HL-60 (cell line): ENCODE measurements around the gene KCNG2.
"Not testable (repeated sequence)": the region's sequence is repeated elsewhere in the genome, so short reads cannot be mapped to it uniquely, and the experiment has no call there.

Experiments used
- DNase-seq, 2 experiments: peaks; one replicate each; pipeline ENCODE4 v3.0.0-alpha.2; 2010 to 2020; ENCODE audit warnings: low read depth in 1 of 2, low spot score in 1 of 2
- H3K27ac ChIP-seq: fragments of 250-450 bp; sonication (Bioruptor Pico); replicated peaks from 2 replicates; pipeline ENCODE4 v1.5.1; 2020; ENCODE audit warnings: mild to moderate bottlenecking, moderate library complexity
- H3K27me3 ChIP-seq: fragments of 250-450 bp; sonication (Bioruptor Pico); 2 replicates; pipeline ENCODE4 v1.5.1; 2021; ENCODE audit warnings: mild to moderate bottlenecking, moderate library complexity; ENCODE audit not compliant: insufficient read depth, poor library complexity, severe bottlenecking
- H3K4me3 ChIP-seq: replicated peaks from 2 replicates; pipeline ENCODE4 v1.5.1; 2011; ENCODE audit warnings: mild to moderate bottlenecking, control low read depth, low read length; ENCODE audit not compliant: insufficient read depth
- CTCF ChIP-seq: IDR thresholded peaks from one replicate; pipeline ENCODE4 v1.5.1; 2011; ENCODE audit warnings: low read length, control low read depth, inconsistent platforms; ENCODE audit not compliant: insufficient read depth
- GABPA ChIP-seq: IDR thresholded peaks from 2 replicates; pipeline ENCODE4 v1.6.1; 2012; ENCODE audit warnings: low read depth
- POLR2AphosphoS5 ChIP-seq: IDR thresholded peaks from 2 replicates; pipeline ENCODE4 v1.6.1; 2012; ENCODE audit warnings: low read depth
- REST ChIP-seq: IDR thresholded peaks from 2 replicates; pipeline ENCODE4 v1.6.1; 2012; ENCODE audit warnings: low read depth; ENCODE audit not compliant: insufficient replicate concordance
- SPI1 ChIP-seq: IDR thresholded peaks from 2 replicates; pipeline ENCODE4 v1.6.1; 2012; ENCODE audit warnings: low read depth, mild to moderate bottlenecking, borderline replicate concordance

KCNG2 gene

DNA sequence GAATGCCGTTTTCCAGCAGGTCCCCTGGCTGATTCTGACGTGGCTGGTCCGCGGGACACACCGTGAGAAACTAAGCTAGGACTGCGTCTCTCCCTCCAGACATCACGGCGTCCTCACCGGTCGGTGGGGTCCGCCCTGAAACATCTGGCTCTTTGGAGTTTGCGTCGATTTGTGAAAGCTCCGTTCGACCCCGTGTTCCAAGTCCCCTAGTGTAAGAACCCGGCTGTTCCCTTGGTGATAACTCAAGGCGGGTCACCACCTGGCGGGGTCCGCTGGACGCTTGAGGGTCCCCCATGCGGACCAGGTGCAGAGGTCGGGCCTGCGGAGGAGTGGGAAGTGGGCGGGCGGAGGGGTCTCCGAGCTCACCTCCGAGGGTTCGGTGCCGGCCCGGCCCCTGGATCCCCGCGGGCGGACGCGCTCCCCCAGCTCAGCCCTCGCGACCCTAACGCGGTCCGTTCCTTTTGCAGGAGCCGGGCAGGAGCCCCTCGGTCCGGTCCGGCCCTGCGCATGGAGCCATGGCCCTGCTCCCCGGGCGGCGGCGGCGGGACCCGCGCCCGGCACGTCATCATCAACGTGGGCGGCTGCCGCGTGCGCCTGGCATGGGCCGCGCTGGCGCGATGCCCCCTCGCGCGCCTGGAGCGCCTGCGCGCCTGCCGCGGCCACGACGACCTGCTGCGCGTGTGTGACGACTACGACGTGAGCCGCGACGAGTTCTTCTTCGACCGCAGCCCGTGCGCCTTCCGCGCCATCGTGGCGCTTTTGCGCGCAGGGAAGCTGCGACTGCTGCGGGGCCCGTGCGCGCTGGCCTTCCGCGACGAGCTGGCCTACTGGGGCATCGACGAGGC is 65.6 kb downstream of the KCNG2 start:
- H3K4me3 ChIP-seq: no peak overlapping the region
- H3K27me3 ChIP-seq: no peaks in the 10 kb centered on the region
- DNase-seq: no peak
- TF ChIP-seq POLR2AphosphoS5 (no peak), SPI1 (no peak), GABPA (no peak), REST (no peak), CTCF (no peak)
- no peak overlapping the region for H3K27ac ChIP-seq

DNA sequence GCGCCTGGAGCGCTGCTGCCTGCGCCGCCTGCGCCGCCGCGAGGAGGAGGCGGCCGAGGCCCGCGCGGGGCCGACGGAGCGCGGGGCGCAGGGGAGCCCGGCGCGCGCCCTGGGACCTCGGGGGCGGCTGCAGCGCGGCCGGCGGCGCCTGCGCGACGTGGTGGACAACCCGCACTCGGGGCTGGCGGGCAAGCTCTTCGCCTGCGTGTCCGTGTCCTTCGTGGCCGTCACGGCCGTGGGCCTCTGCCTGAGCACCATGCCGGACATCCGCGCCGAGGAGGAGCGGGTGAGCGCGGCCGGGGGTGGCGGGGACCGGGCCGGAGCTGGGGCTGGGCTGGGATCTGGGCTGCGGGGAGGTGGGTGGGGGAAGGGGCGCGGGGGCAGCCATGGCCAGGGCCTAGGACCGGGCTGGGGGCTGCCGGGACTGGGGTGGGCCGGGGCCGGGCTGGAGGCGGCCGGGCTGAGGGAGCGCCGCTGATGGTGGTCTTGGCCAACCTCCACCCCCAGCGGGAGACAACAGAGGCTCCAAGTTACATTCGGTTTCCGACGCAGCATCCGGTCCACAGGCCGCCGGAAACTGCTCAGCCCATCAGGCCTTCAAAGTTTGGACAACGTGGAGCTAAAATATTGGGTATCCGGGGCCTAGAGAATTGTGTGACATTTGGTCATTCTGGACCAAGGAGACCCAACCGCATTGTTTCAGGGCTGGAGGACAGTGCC is 66.4 kb downstream of the KCNG2 start:
- Histone ChIP-seq H3K27me3 (no peaks in the 10 kb centered on the region), H3K27ac (no peak overlapping the region), H3K4me3 (no peak overlapping the region)
- TF ChIP-seq POLR2AphosphoS5 (no peak), CTCF (no peak), SPI1 (no peak), REST (no peak), GABPA (no peak)
- DNase-seq: no peak

DNA sequence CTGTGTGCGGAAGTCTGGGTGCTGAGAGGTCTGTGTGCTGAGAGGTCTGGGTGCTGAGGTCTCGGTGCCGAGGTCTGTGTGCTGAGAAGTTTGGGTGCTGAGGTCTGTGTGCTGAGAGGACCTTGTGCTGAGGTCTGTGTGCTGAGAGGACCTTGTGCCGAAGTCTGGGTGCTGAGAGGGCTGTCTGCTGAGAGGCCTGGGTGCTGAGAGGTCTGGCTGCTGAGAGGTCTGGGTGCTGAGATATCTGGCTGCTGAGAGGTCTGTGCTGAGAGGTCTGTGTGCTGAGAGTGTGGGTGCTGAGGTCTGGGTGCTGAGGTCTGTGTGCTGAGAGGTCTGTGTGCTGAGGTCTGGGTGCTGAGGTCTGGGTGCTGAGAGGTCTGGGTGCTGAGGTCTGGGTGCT is 67.2 kb downstream of the KCNG2 start:
- H3K27me3 ChIP-seq, H3K27ac ChIP-seq, DNase-seq, H3K4me3 ChIP-seq: not testable (repeated sequence)

- H3K27ac ChIP-seq, H3K4me3 ChIP-seq, DNase-seq, H3K27me3 ChIP-seq: not testable (repeated sequence)
These were observed 68.2 kb downstream of the KCNG2 start for GRCh38 chr18:79865951-79866350.
